ENCODE measurements around the gene AASDHPPT.

GRCh38 chr11:106086850-106087249, 9.4 kb downstream of the AASDHPPT start:
- no peak for TF ChIP-seq ZNF274 (IDR thresholded peaks at IDR 0.05; ENCODE audit: low read length)
- no peak for TF ChIP-seq ZNF274 (tag by site-specific recombination; IDR thresholded peaks at IDR 0.05; ENCODE audit: borderline replicate concordance)
- no peak for TF ChIP-seq EGR2 (tag by site-specific recombination; IDR thresholded peaks at IDR 0.05; ENCODE audit: low read depth)
- TF ChIP-seq KLF9 (tag by site-specific recombination; IDR thresholded peaks at IDR 0.05; ENCODE audit: low read depth), result no peak
- no peak for TF ChIP-seq ZNF639 (tag by site-specific recombination; IDR thresholded peaks at IDR 0.05)
- TF ChIP-seq REST (tag by site-specific recombination; IDR thresholded peaks at IDR 0.05), result no peak
- TF ChIP-seq ZNF514 (tag by site-specific recombination; IDR thresholded peaks at IDR 0.05), result no peak
- TF ChIP-seq ZNF416 (tag by site-specific recombination; IDR thresholded peaks at IDR 0.05), result no peak
- TF ChIP-seq CTCF (tag by site-specific recombination; IDR thresholded peaks at IDR 0.05), result no peak
